HepG2 (cell line): ENCODE measurements around the gene IGF2. TPM values are rescaled to one million over a fixed set of nuclear protein-coding genes. Genes with fewer than 3 reads are reported as not detected.
"Not testable (repeated sequence)": the region's sequence is repeated elsewhere in the genome, so short reads cannot be mapped to it uniquely, and the experiment has no call there.

Experiments used
- ATAC-seq: fragments of 200-7000 bp; cut with Tn5 transposase; 3 replicates; pipeline ENCODE4 v1.9.1; 2020; ENCODE audit warnings: mild to moderate bottlenecking, moderate library complexity
- BruUV-seq: library from RNA; stranded (reverse); fragments of 400-500 nt; replicated peaks from 2 replicates; lab custom pipeline; 2021; lab: Mats Ljungman, UMichigan
- CTCF ChIA-PET: fragments of 300-600 bp; formaldehyde crosslinking; extraction: SDS; loops from one replicate; lab custom pipeline; 2021; ENCODE audit warnings: low total read pairs, inconsistent platforms, low intra/inter-chr PET ratio; lab: Yijun Ruan, JAX
- POLR2A ChIA-PET: fragments of 350-600 bp; sonication (Branson Sonifier 250); formaldehyde crosslinking; loops from one replicate; lab custom pipeline; 2020; ENCODE audit warnings: antibody characterized with exemption, inconsistent platforms; lab: Yijun Ruan, JAX
- DNase-seq: peaks from one replicate; pipeline ENCODE4 v3.0.0-alpha.2; 2015; ENCODE audit warnings: low spot score
- FAIRE-seq: peaks from 3 replicates; lab custom pipeline; 2011; peaks lifted over from hg19 to GRCh38; lab: Jason Lieb, UNC
- H2AFZ ChIP-seq: one replicate; pipeline ENCODE4 v1.6.1; 2011; ENCODE audit warnings: low read length, inconsistent platforms
- H3K27ac ChIP-seq: fragments of 300-600 bp; 3 replicates; pipeline ENCODE4 v1.8.0; 2011; ENCODE audit warnings: mixed run types, mild to moderate bottlenecking, mixed read lengths, low read length, inconsistent platforms; ENCODE audit not compliant: insufficient read depth; ENCODE audit errors: extremely low read length
- H3K27me3 ChIP-seq, 2 experiments: fragments of 200-600 bp in 1 of 2; 2 replicates in 1 of 2; 3 replicates in 1 of 2; pipeline versions ENCODE4 v1.6.0 to v1.8.0; 2011; ENCODE audit warnings: low read length in 2 of 2, mild to moderate bottlenecking in 2 of 2, moderate library complexity in 2 of 2, inconsistent platforms in 1 of 2; ENCODE audit not compliant: insufficient read depth in 2 of 2, control insufficient read depth in 1 of 2
- H3K36me3 ChIP-seq, 2 experiments: fragments of 200-600 bp in 1 of 2; replicated peaks in 1 of 2; 2 replicates in 1 of 2; 3 replicates in 1 of 2; pipeline versions ENCODE4 v1.5.1 to v1.8.0; 2011; ENCODE audit warnings: low read length in 2 of 2, inconsistent platforms in 1 of 2; ENCODE audit not compliant: insufficient read depth in 2 of 2, control insufficient read depth in 1 of 2
- H3K4me1 ChIP-seq: 2 replicates; pipeline ENCODE4 v1.5.1; 2012; ENCODE audit warnings: low read length, inconsistent platforms; ENCODE audit not compliant: insufficient read depth
- H3K4me2 ChIP-seq: 2 replicates; pipeline ENCODE4 v1.6.0; 2011; ENCODE audit warnings: low read depth, low read length, inconsistent platforms
- H3K4me3 ChIP-seq, 3 experiments: fragments of 200-600 bp in 1 of 3; sonication (generic), shearing (Covaris generic) in 1 of 3; replicated peaks in 1 of 3; 2 replicates each; pipeline ENCODE4 v1.5.1; 2011 to 2016; ENCODE audit warnings: low read length in 3 of 3, inconsistent platforms in 2 of 3, low read depth in 2 of 3, mild to moderate bottlenecking in 2 of 3, control low read depth in 1 of 3, mixed read lengths in 1 of 3; ENCODE audit not compliant: insufficient read depth in 1 of 3
- H3K79me2 ChIP-seq: one replicate; pipeline ENCODE4 v1.6.1; 2011; ENCODE audit warnings: low read length, inconsistent platforms; ENCODE audit not compliant: insufficient read depth
- H3K9ac ChIP-seq: 2 replicates; pipeline ENCODE4 v1.6.0; 2011; ENCODE audit warnings: mild to moderate bottlenecking, low read depth, low read length, inconsistent platforms; ENCODE audit not compliant: insufficient read depth
- H3K9me3 ChIP-seq: 2 replicates; pipeline ENCODE4 v1.5.1; 2012; ENCODE audit warnings: mild to moderate bottlenecking, low read length
- H4K20me1 ChIP-seq: 2 replicates; pipeline ENCODE4 v1.6.0; 2011; ENCODE audit warnings: inconsistent platforms, mild to moderate bottlenecking, low read length, moderate library complexity; ENCODE audit not compliant: insufficient read depth
- FOXK2 ChIP-seq: fragments of 450-650 bp; IDR thresholded peaks from 2 replicates; pipeline ENCODE4 v1.6.1; 2016
- HNRNPL ChIP-seq: fragments of 200-400 bp; formaldehyde crosslinking; IDR thresholded peaks from 2 replicates; pipeline ENCODE4 v1.6.1; 2017; ENCODE audit warnings: mild to moderate bottlenecking, low read depth, low read length
- ZNF260 ChIP-seq: sonication (generic); formaldehyde crosslinking; IDR thresholded peaks from 2 replicates; pipeline ENCODE4 v1.4.0; 2020; ENCODE audit warnings: missing genetic modification reagents, low read depth, mild to moderate bottlenecking, borderline replicate concordance
- ZNF280B ChIP-seq: sonication (generic); formaldehyde crosslinking; IDR thresholded peaks from 2 replicates; pipeline ENCODE4 v1.5.0; 2020; ENCODE audit warnings: missing genetic modification reagents, mild to moderate bottlenecking, borderline replicate concordance
- ZNF687 ChIP-seq: sonication (generic); formaldehyde crosslinking; IDR thresholded peaks from 2 replicates; pipeline ENCODE4 v1.5.1; 2020; ENCODE audit warnings: mild to moderate bottlenecking, missing genetic modification reagents, moderate library complexity
- ZNF691 ChIP-seq: sonication (generic); formaldehyde crosslinking; IDR thresholded peaks from 2 replicates; pipeline ENCODE4 v1.4.0; 2020; ENCODE audit warnings: missing genetic modification reagents, low read depth, mild to moderate bottlenecking, borderline replicate concordance
- WGBS: methylation state at CpG from one replicate; pipeline ENCODE4 v1.1.6; 2017; ENCODE audit warnings: low lambda C conversion rate; 5-methylcytosine and 5-hydroxymethylcytosine counted together
- in situ Hi-C: cut with HindIII; loops from 2 replicates; pipeline ENCODE4 v1.10.0; 2017; ENCODE audit warnings: low pct_unique_long_range_greater_than_20kb; ENCODE audit not compliant: extremely low pct_ligation_motif_present
- intact Hi-C: fragments of 100-400 bp; cut with micrococcal nuclease; formaldehyde crosslinking; loops from one replicate; pipeline ENCODE4 v1.10.0; 2022; ENCODE audit not compliant: unreplicated experiment
- polyA plus RNA-seq, 8 experiments: library from polyadenylated mRNA; depleted of rRNA in 3 of 8; stranded (reverse) in 7 of 8; unstranded in 1 of 8; fragments of >200 nt; fragmentation: Illumina TruSeq in 4 of 8; extraction: Trizol in 4 of 8; gene quantifications; 2 replicates each; pipeline versions ENCODE4 v1.2.1 to v1.2.3, GENCODE V29; 2011 to 2016; ENCODE audit warnings: low read depth in 4 of 8, missing spikeins in 1 of 8, mixed read lengths in 1 of 8; ENCODE audit not compliant: insufficient read depth in 1 of 8
- total RNA-seq, 5 experiments: library from RNA; depleted of rRNA; stranded (reverse); fragments of >200 nt; fragmentation: Illumina TruSeq; extraction: Trizol; gene quantifications; 2 replicates each; pipeline ENCODE4 v1.2.3, GENCODE V29; 2016; ENCODE audit warnings: low read depth in 1 of 5
- TF ChIP-seq, protein P1 (sequence below): fragments of 450-650 bp; IDR thresholded peaks from 2 replicates; pipeline ENCODE4 v1.6.1; 2016

IGF2 gene
- total and polyA plus RNA-seq, 2 of the 13 experiments (the other 11 are each of a cell fraction or from before 2014, with no cell fraction given), result 79.1 to 254 TPM

GRCh38 chr11:2124736-2125484 is 14.3 kb downstream of the IGF2 start:
- POLR2A ChIA-PET, result interaction anchor here (2.6 kb wide), 1 partner anchor 12 kb away, joined by 13 read pairs; no protein-coding TSS in a partner anchor
- intact Hi-C loops, BruUV-seq, H3K4me2 ChIP-seq, H3K9ac ChIP-seq, H4K20me1 ChIP-seq, DNase-seq, H2AFZ ChIP-seq, in situ Hi-C loops, FAIRE-seq, CTCF ChIA-PET, H3K4me3 ChIP-seq, H3K27ac ChIP-seq, H3K79me2 ChIP-seq, H3K36me3 ChIP-seq, H3K9me3 ChIP-seq, ATAC-seq, H3K27me3 ChIP-seq: not testable (repeated sequence)
- H3K4me1 ChIP-seq, result peaks cover 42% of the 10 kb centered on the region
- WGBS, result 57% methylated on average over 10 of the region's 10 CpGs
- TF ChIP-seq, protein P1, sequence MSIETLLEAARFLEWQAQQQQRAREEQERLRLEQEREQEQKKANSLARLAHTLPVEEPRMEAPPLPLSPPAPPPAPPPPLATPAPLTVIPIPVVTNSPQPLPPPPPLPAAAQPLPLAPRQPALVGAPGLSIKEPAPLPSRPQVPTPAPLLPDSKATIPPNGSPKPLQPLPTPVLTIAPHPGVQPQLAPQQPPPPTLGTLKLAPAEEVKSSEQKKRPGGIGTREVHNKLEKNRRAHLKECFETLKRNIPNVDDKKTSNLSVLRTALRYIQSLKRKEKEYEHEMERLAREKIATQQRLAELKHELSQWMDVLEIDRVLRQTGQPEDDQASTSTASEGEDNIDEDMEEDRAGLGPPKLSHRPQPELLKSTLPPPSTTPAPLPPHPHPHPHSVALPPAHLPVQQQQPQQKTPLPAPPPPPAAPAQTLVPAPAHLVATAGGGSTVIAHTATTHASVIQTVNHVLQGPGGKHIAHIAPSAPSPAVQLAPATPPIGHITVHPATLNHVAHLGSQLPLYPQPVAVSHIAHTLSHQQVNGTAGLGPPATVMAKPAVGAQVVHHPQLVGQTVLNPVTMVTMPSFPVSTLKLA, result 0 out of 2 replicates have a peak, but pooled peaks have one; percentile 20

DNA sequence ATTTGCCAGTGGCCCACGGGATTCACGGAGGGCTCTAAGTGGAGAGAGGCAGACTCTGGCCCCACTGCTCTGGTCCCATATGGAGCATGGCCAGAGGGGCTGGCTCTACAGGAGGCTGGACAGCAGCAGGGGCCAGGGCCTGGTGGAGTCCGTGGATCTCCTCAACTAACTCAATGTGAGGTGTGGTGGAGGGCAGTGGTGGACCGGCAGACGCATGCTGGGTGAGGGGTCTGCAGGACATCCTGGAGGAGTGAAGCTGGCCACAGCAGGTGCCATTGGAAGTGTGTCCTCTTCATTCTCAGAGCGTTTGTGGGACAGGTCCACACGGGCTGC is 15.6 kb downstream of the IGF2 start:
- Histone ChIP-seq H3K79me2 (no peaks in the 10 kb centered on the region), H4K20me1 (peaks cover 3% of the 10 kb centered on the region; the same call in 1 of the 2 replicates), H3K27me3 (peaks cover 2 to 13% of the 10 kb centered on the region in 2 experiments; a peak in 3 of 5 replicates), H3K27ac (no peak overlapping the region), H3K9me3 (no peaks in the 10 kb centered on the region), H3K4me1 (peaks cover 45% of the 10 kb centered on the region), H3K36me3 (no peaks in the 10 kb centered on the region), H3K4me3 (no peak overlapping the region), H2AFZ (no peak overlapping the region), H3K4me2 (no peak overlapping the region), H3K9ac (no peak overlapping the region)
- no TSS peak for BruUV-seq
- ChIA-PET CTCF (interaction anchor here (0.8 to 1.2 kb wide), 2 partner anchors 87 to 155 kb away, joined by 4 to 5 read pairs; no protein-coding TSS in a partner anchor), POLR2A (interaction anchor here (1.0 to 2.6 kb wide), 4 partner anchors 13 to 175 kb away, joined by 3 to 13 read pairs (median 6); no protein-coding TSS in a partner anchor)
- FAIRE-seq (no peak), ATAC-seq (no peak), DNase-seq (no peak)
- in situ Hi-C loops, result no loop called here
- intact Hi-C loops, result no loop called here
- 63% methylated on average over 7 of the region's 7 CpGs for WGBS
- 0 out of 2 replicates have a peak, but pooled peaks have one; percentile 16 for TF ChIP-seq ZNF691
- TF ChIP-seq FOXK2, result no peak
- peak; percentile 45 for TF ChIP-seq ZNF687 (CRISPR knock-in tag)
- TF ChIP-seq ZNF260 (CRISPR knock-in tag), result no peak
- 0 out of 2 replicates have a peak, but pooled peaks have one; percentile 10 for TF ChIP-seq HNRNPL
- peak; percentile 15; the same call in 1 of the 2 replicates for TF ChIP-seq ZNF280B (CRISPR knock-in tag)
